HTERT RPE-1 (cell line): ENCODE results near the gene ANXA9.

ENCODE experiments used
- in situ Hi-C: fragments of 300-500 bp; cut with MboI; formaldehyde crosslinking; loops from 4 replicates; pipeline ENCODE4 v1.14.3; 2020; ENCODE audit warnings: low sequenced_read_pairs

Gene ANXA9

DNA sequence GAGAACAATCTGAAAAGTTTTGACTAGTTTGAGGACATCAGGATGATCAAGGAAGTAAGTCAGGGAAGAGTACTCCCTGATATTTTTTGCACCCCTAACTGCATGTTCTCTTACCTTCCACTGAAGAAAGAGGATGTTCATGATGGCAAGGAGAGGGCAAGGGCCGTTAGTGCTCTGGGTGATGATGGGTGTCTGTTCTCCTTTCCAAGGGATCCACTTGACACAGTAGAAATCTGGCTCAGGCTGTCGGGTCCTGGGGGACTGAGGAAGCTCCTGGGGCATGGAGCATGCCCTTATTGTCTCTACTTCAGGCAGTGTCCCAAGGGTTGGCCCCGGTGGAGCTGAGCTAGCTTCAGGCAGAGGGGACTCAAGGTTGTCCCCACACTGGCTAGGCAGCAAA is 20.0 kb downstream of the ANXA9 start:
- in situ Hi-C loops: no loop called here

DNA sequence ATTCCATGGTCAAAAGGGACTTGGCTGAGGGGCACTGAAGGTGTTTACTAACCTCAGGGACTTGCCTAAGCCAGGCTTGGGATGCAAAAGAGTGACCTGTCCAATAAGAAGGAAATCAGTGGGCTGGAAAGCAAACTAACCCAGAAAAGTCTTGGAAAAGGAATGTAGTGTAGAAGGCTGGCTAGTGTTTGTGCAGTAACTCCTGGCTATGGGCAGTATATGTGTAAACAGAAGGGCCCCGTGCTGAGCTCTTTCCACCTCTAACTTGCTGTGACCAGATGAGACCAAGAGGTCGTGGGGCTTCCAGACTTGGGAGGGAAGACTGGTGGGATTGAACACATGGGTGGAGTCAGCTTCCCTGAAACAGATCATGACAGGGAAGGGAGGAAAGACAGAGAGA is 20.5 kb downstream of the ANXA9 start:
- in situ Hi-C loops: no loop called here

DNA sequence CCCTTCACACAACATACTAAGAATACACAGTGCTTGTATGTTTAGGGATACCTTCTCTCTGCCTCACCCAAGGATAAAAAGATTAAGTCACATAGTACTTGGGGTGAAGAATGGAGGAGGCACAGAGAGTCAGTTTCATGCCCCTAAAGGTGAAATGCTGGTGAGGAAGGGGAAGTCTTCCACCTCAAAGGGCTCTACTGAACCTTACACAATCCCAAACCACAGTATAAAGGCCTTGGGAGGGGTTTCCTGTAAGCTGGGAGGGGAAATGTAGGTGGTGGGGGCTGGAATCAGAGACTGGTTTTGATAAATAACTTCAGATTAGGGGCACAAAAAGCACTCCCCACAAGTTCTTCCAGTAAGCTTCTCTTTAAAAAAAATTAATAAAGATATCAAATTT is 21.1 kb downstream of the ANXA9 start:
- in situ Hi-C loops: no loop called here

- in situ Hi-C loops: no loop called here
Observed at GRCh38 chr1:151005729-151006319, 23.7 kb downstream of the ANXA9 start.

DNA sequence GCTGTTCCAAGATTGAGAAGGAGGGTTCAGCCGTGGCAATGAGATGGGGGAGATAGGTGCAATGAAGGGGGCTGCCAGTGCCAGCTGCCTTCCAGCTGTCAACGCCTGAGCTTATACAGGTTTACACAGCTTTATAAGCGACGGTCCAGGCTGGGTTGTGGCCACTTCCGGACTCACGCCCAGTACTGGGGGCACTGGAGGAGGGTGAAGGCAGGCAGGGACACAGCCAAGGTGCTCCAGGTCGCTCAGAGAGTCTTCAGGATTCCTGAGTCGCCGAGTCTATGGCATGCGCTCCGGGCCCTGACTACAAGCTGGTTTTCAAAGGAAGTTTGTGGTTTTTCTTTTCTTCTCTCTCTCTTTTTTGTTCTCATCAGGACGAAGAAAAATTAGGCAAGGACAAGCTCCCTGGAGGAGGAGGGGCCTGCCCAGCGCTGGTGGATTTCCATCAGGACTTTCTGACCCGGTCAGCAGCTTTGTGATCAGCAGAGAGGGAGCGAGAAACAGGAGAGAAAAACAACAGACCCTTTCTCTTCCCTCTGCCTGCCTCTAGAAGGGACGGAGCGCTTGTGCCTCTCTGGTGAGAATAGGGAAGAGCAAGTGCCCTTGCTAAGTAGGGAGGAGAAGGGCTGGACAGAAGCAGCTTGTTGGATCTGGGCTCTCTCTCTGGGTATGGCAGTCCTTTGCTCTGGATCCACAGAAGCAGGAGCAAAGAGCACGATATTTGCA is 24.4 kb downstream of the ANXA9 start, which contains the start of gene MINDY1:
Gene MINDY1, minus strand, starts transcription at position 576 of the 726 bp plus-strand sequence. CDS start 4,285 bp downstream, outside the sequence.
- in situ Hi-C loops: no loop called here

DNA sequence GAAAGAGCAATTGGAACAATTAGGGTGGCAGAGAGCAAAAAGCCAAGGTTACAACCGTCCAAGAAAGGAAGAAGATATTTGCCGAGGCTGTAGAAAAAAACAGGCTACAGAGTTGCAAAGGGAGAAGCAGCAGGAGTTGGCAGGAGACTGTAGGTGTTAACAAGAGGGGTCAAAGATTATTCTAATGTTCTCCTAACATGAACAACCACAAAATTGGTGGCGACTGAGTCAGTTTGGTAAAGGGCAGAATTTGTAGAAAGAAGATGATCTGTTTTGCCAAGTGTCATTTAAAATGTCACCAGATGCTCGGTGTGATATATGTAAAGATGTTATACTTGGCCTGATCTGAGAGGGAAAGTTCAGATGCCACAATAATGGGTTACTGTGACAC is 25.8 kb downstream of the ANXA9 start:
- in situ Hi-C loops: no loop called here

DNA sequence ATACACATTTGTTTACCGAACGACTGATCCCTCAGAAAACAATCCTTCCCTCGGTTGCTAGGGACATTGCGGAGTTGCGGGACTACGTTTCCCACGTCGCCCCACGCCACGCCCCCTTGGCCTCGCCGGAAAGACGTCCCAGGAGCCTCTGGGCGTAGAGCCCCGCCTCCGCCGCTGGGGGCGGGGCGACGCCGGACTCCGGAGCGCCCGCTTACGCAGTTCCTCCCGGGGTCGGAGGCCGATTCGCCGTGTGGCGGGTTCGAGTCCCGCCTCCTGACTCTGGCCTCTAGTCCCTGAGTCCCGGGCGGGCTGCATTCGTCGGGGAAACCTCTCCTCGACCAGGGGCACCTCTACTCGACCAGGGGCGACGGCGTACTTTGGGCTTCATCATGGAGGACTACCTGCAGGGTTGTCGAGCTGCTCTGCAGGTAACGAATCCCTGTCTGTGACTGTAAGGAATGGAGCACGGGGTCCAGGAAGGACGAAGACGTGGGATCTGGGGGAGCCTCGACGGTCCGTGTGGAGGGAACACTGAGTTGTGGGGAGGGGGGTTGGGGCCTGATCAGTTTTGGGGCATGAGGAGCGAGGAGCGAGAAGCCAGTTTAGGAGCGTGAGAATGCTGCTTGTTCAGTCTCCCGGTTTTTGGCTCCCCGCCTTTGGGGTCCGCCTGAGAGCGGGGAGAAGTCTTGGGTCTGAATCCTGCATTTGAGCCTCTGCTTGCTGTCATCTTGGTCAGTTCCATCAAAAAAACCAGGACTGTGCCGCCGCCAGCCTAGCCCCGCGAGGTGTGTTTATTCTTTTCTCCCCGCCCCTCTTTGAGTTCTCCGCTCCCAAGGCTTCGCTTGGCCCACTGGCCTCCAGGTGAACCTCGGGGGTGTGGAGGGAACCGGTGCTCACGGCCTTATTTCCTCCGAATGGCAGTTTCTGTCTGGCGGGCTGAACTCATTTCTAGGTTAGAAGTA is 26.4 kb downstream of the ANXA9 start, which contains the start of gene PRUNE1:
Gene PRUNE1, plus strand, starts transcription at position 206 of the 962 bp plus-strand sequence. Its CDS starts 184 bp downstream, at position 390.
- in situ Hi-C loops: no loop called here

GRCh38 chr1:151009206-151009587 is 27.1 kb downstream of the ANXA9 start:
- in situ Hi-C loops: no loop called here

DNA sequence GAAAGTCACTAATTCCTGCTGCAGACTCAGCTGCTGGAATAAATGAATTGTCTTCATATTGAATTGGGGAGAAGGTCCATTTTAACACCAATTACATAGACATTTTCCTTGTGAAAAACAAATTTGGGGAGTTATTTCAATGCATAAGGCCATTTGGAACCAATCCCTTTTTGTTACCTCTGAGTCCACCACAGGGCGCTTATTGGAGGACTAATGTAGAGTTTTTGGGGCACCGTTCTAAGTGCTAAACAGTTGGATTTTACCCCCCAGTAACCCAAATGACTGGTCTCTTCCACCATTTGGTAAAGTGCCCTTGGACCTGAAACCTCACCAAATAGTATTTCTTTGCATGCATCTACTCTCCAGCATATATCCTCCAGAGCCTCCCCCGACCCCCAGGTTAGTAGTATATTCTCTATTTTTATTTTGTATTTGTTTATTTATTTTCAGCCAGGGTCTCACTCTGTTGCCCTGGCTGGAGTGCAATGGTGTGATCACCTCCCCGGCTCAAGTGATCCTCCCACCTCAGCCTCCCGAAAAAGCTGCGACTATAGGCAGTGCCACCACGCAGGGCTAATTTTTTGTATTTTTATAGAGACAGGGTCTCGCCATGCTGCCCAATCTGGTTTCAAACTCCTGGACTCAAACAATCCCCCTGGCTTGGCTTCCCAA is 27.7 kb downstream of the ANXA9 start:
- in situ Hi-C loops: no loop called here

DNA sequence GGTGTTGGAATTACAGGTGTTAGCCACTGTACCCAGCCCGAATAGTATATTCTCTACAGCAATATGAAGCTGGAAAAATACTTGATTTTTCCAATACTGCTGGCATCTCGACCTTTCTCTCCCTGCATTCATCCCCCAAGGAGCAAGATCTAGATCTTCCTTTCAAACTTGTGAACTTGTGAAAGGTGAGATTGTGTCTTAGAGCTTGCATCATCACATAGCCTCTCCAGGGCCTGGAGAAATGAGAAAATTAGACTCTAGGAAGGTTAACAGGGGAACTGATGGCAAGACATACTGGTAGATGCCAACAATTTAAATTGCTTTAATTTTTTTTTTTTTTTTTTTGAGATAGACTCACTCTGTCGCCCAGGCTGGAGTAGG is 28.2 kb downstream of the ANXA9 start:
- in situ Hi-C loops: no loop called here

DNA sequence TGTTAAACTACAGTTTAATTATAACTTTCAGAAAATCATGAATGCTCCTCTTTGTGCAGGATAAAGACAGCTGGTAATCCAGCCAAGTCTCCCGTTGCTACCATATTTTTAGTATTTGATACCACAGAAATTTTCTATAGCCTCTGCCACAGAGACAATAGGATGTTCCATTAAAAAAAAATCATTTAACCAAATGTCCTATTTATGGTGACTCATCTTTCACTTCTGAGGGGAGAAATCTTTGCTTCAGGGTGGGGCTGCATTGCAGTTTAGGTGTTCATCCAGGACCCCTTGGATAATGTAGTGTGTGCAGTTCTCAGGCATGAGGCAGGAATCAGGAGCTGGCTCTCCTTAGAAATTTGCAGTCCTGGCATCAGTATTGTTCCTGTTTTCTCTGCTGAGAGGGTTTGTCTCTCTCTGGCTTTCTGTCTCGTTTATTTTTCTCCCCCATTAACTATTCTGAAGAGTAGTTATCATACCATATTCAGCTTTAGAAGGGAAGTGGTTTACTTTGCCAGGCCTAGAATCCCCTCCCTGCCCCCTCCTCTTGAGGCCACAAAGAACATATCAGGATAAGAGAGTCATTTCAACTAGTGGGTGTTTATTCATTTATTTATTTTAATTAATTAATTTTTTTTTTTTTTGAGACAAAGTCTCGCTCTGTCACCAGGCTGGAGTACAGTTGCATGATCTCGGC is 29.2 kb downstream of the ANXA9 start:
- in situ Hi-C loops: no loop called here

DNA sequence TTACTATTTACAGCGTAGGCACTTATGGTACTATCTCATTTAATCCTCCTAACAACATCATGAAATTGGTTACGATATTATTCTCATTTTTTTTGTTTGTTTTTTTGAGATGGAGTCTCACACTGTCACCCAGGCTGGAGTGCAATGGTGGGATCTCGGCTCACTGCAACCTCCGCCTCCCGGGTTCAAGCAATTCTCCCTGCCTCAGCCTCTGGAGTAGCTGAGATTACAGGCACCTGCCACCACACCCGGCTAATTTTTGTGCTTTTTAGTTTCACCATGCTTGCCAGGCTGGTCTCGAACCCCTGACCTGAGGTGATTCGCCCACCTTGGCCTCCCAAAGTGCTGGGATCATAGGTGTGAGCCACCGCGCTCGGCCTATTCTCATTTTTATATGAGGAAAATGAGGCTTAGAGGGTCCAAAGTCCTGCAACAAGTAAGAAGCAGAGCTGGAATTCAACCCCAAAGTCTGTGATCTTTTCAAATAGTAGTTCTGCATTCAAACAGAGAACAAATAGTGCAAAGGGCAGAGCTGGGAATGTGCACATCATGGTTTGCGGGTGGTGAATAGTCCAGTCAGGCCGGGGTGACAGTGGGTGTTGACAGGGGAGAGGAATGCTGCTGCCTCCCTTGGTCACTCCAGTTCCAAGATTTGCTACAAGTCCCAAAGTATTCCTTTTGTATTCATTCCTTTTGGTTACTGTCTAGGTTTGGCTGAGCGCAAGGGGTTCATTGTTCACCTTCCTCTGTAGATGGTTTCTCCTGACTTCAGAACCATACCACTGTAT is 30.8 kb downstream of the ANXA9 start:
- in situ Hi-C loops: no loop called here

GRCh38 chr1:151013518-151013917 is 31.4 kb downstream of the ANXA9 start:
- in situ Hi-C loops: no loop called here

GRCh38 chr1:151024540-151025146 is 42.6 kb downstream of the ANXA9 start:
- in situ Hi-C loops: no loop called here

- in situ Hi-C loops: no loop called here
Observed at GRCh38 chr1:151026460-151026859, 44.4 kb downstream of the ANXA9 start.

DNA sequence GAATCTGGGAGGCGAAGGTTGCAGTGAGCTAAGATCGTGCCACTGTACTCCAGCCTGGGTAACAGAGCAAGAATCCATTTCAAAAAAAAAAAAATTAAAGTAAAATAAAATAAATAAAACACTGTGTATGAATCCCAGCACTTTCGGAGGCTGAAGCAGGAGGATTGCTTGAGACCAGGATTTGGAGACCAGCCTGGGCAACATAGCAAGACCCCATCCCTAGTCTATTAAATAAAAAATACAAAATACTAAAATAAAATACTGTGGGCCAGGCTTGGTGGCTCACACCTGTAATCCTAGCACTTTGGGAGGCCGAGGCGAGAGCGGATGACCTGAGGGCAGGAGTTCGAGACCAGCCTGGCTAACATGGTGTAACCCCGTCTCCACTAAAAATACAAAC is 50.1 kb downstream of the ANXA9 start:
- in situ Hi-C loops: no loop called here

GRCh38 chr1:151035167-151035566 is 53.1 kb downstream of the ANXA9 start:
- in situ Hi-C loops: no loop called here

- in situ Hi-C loops: no loop called here
Observed at GRCh38 chr1:151036356-151036755, 54.3 kb downstream of the ANXA9 start, which contains the start of gene BNIPL. Gene BNIPL, plus strand, starts transcription at chr1:151036586. Its CDS starts 140 bp downstream, at chr1:151036726.

GRCh38 chr1:151037032-151037431 is 54.9 kb downstream of the ANXA9 start:
- in situ Hi-C loops: no loop called here
